HepG2 (cell line): Measurements from ENCODE around the gene HPD. TPM values are rescaled to one million over a fixed set of nuclear protein-coding genes. Genes with fewer than 3 reads are reported as not detected.
A peak's percentile ranks its signal among the peaks of the same experiment; 100 is the strongest.

ENCODE experiments used
- ARID5B ChIP-seq: IDR thresholded peaks from 2 replicates; pipeline ENCODE4 v1.4.0; 2020; ENCODE audit warnings: mild to moderate bottlenecking, missing genetic modification reagents
- CEBPB ChIP-seq: IDR thresholded peaks from 2 replicates; pipeline ENCODE4 v1.6.1; 2011; ENCODE audit warnings: low read depth, low read length, improper control_type of control experiment, borderline replicate concordance
- CERS6 ChIP-seq: sonication (generic); formaldehyde crosslinking; IDR thresholded peaks from 2 replicates; pipeline ENCODE4 v1.5.0; 2020; ENCODE audit warnings: missing genetic modification reagents
- DRAP1 ChIP-seq: IDR thresholded peaks from 2 replicates; pipeline ENCODE4 v1.6.1; 2016; ENCODE audit warnings: missing genetic modification reagents, missing compliant biosample characterization
- ELF1 ChIP-seq: sonication (generic); formaldehyde crosslinking; IDR thresholded peaks from 2 replicates; pipeline ENCODE4 v1.4.0; 2020; ENCODE audit warnings: missing genetic modification reagents
- FOSL1 ChIP-seq: sonication (generic); formaldehyde crosslinking; IDR thresholded peaks from 2 replicates; pipeline ENCODE4 v1.9.0; 2021; ENCODE audit warnings: missing genetic modification reagents, borderline replicate concordance
- KDM3A ChIP-seq: IDR thresholded peaks from 2 replicates; pipeline ENCODE4 v1.6.1; 2018; ENCODE audit warnings: low read depth, missing compliant biosample characterization
- MEIS2 ChIP-seq: sonication (generic); formaldehyde crosslinking; IDR thresholded peaks from 2 replicates; pipeline ENCODE4 v1.9.0; 2021; ENCODE audit warnings: mild to moderate bottlenecking, missing genetic modification reagents
- NR2F1 ChIP-seq, 2 experiments: fragments of 450-650 bp in 1 of 2; formaldehyde crosslinking in 1 of 2; IDR thresholded peaks; 2 replicates each; pipeline versions ENCODE4 v1.5.0 to v1.6.1; 2016 to 2020; ENCODE audit warnings: mild to moderate bottlenecking in 1 of 2, missing compliant biosample characterization in 1 of 2, missing genetic modification reagents in 1 of 2, moderate library complexity in 1 of 2
- PATZ1 ChIP-seq: sonication (generic); formaldehyde crosslinking; IDR thresholded peaks from 2 replicates; pipeline ENCODE4 v1.4.0; 2020; ENCODE audit warnings: missing genetic modification reagents
- PRPF4 ChIP-seq: fragments of 200-400 bp; formaldehyde crosslinking; IDR thresholded peaks from 2 replicates; pipeline ENCODE4 v1.6.1; 2016; ENCODE audit warnings: low read length, low read depth; ENCODE audit not compliant: poor library complexity, severe bottlenecking
- RARG ChIP-seq: sonication (generic); formaldehyde crosslinking; IDR thresholded peaks from 2 replicates; pipeline ENCODE4 v1.4.0; 2020; ENCODE audit warnings: low read depth, mild to moderate bottlenecking, missing genetic modification reagents
- RXRA ChIP-seq: sonication (generic); formaldehyde crosslinking; IDR thresholded peaks from 2 replicates; pipeline ENCODE4 v1.5.1; 2020; ENCODE audit warnings: missing genetic modification reagents
- ZBTB46 ChIP-seq: sonication (generic); formaldehyde crosslinking; IDR thresholded peaks from 2 replicates; pipeline ENCODE4 v1.4.0; 2020; ENCODE audit warnings: mild to moderate bottlenecking, missing genetic modification reagents, borderline replicate concordance
- ZEB1 ChIP-seq: IDR thresholded peaks from 2 replicates; pipeline ENCODE4 v1.6.1; 2012; ENCODE audit warnings: mild to moderate bottlenecking, low read depth, inconsistent platforms; ENCODE audit not compliant: insufficient replicate concordance
- ZNF205 ChIP-seq: IDR thresholded peaks from 2 replicates; pipeline ENCODE4 v1.6.1; 2018; ENCODE audit warnings: missing biosample characterization, missing genetic modification reagents
- ZNF580 ChIP-seq: IDR thresholded peaks from 2 replicates; pipeline ENCODE4 v1.6.1; 2016; ENCODE audit warnings: low read depth, borderline replicate concordance
- ZNF775 ChIP-seq: sonication (generic); formaldehyde crosslinking; IDR thresholded peaks from 2 replicates; pipeline ENCODE4 v1.4.0; 2020; ENCODE audit warnings: missing genetic modification reagents, mild to moderate bottlenecking, moderate library complexity, borderline replicate concordance
- polyA plus RNA-seq, 8 experiments: library from polyadenylated mRNA; depleted of rRNA in 3 of 8; stranded (reverse) in 7 of 8; unstranded in 1 of 8; fragments of >200 nt; fragmentation: Illumina TruSeq in 4 of 8; extraction: Trizol in 4 of 8; gene quantifications; 2 replicates each; pipeline versions ENCODE4 v1.2.1 to v1.2.3, GENCODE V29; 2011 to 2016; ENCODE audit warnings: low read depth in 4 of 8, missing spikeins in 1 of 8, mixed read lengths in 1 of 8; ENCODE audit not compliant: insufficient read depth in 1 of 8
- total RNA-seq, 5 experiments: library from RNA; depleted of rRNA; stranded (reverse); fragments of >200 nt; fragmentation: Illumina TruSeq; extraction: Trizol; gene quantifications; 2 replicates each; pipeline ENCODE4 v1.2.3, GENCODE V29; 2016; ENCODE audit warnings: low read depth in 1 of 5

Gene HPD
- total and polyA plus RNA-seq, 2 of the 13 experiments (the other 11 are each of a cell fraction or from before 2014, with no cell fraction given): 120 to 195 TPM

- 0 out of 2 replicates have a peak, but pooled peaks have one; percentile 13 for TF ChIP-seq ZBTB46 (CRISPR knock-in tag)
- TF ChIP-seq ZNF580 (CRISPR knock-in tag): peak; percentile 32; the same call in 1 of the 2 replicates
- no peak for TF ChIP-seq ZEB1
- TF ChIP-seq RXRA (CRISPR knock-in tag): 0 out of 2 replicates have a peak, but pooled peaks have one; percentile 48
- peak; percentile 92 for TF ChIP-seq KDM3A
- no peak for TF ChIP-seq DRAP1 (CRISPR knock-in tag)
- TF ChIP-seq PATZ1: no peak; the same call in 1 of the 2 replicates
- peak; percentile 16; the same call in 1 of the 2 replicates for TF ChIP-seq MEIS2 (CRISPR knock-in tag)
- no peak for TF ChIP-seq CERS6 (CRISPR knock-in tag)
- no peak for TF ChIP-seq CEBPB
- TF ChIP-seq ZNF775 (CRISPR knock-in tag): no peak
- TF ChIP-seq NR2F1 (CRISPR knock-in tag; IDR thresholded peaks at IDR 0.05): no peak; a peak in 1 of 4 replicates
- peak; percentile 24; the same call in 1 of the 2 replicates for TF ChIP-seq ARID5B (CRISPR knock-in tag)
- no peak for TF ChIP-seq FOSL1
- TF ChIP-seq ELF1 (CRISPR knock-in tag): no peak
- TF ChIP-seq PRPF4: no peak
- TF ChIP-seq RARG (CRISPR knock-in tag): no peak
- peak; percentile 53; the same call in 1 of the 2 replicates for TF ChIP-seq ZNF205 (CRISPR knock-in tag)
These were observed 63.4 kb downstream of the HPD start (continued) for GRCh38 chr12:121795034-121795968.
